Measurements from ENCODE around the gene ARID1A. TPM values are rescaled to one million over a fixed set of nuclear protein-coding genes. Genes with fewer than 3 reads are reported as not detected.
A peak's percentile ranks its signal among the peaks of the same experiment; 100 is the strongest.

The ARID1A gene
- total and polyA plus RNA-seq, 9 of the 15 experiments (the other 6 are each of a cell fraction or from before 2014, with no cell fraction given) = 8.3 to 88.3 (median 22.5) TPM

GRCh38 chr1:26744075-26744959 is 48.5 kb downstream of the ARID1A start (continued):
- TF ChIP-seq CSDE1 (IDR thresholded peaks at IDR 0.05) = no peak
- TF ChIP-seq ZFP36 (IDR thresholded peaks at IDR 0.05; ENCODE audit: low read depth, low read length, partially characterized antibody) = peak; percentile 99
- no peak for TF ChIP-seq OTX1 (CRISPR knock-in tag; IDR thresholded peaks at IDR 0.05)
- TF ChIP-seq FOXA3 (CRISPR knock-in tag; conservative IDR thresholded peaks at IDR 0.05 in 1 of 2, IDR thresholded peaks at IDR 0.05 in 1 of 2) = peak in 1 of 2 experiments; percentile 39; a peak in 1 of 4 replicates
- peak; percentile 82 for TF ChIP-seq BRD9 (IDR thresholded peaks at IDR 0.05; ENCODE audit: low read depth, partially characterized antibody)
- TF ChIP-seq SUPT5H (IDR thresholded peaks at IDR 0.05) = no peak
- TF ChIP-seq ZNF274 (IDR thresholded peaks at IDR 0.05; ENCODE audit: borderline replicate concordance, low read depth, low read length) = peak; percentile 27; the same call in 1 of the 2 replicates
- no peak for TF ChIP-seq MGA (IDR thresholded peaks at IDR 0.05)
- no peak for TF ChIP-seq E4F1 (CRISPR knock-in tag; IDR thresholded peaks at IDR 0.05; ENCODE audit: borderline replicate concordance)
- no peak for TF ChIP-seq NR2C1 (IDR thresholded peaks at IDR 0.05)
- 0 out of 2 replicates have a peak, but pooled peaks have one; percentile 42 for TF ChIP-seq NR2C1 (tag; IDR thresholded peaks at IDR 0.05)
- TF ChIP-seq CXXC5 (CRISPR knock-in tag; IDR thresholded peaks at IDR 0.05) = peak; percentile 78
- no peak for TF ChIP-seq PHF8 (IDR thresholded peaks at IDR 0.05; ENCODE audit: borderline replicate concordance, low read length)
- TF ChIP-seq BRF1 (IDR thresholded peaks at IDR 0.05; ENCODE audit: borderline replicate concordance, extremely low read depth, insufficient read length) = no peak

All from K562 (cell line).